Hematopoietic multipotent progenitor cell treated with erythropoietin and hydrocortisone succinate and interleukin-3 and kit ligand, for 17 days (in vitro differentiated cells): ENCODE results near the gene FRMD5.
A peak's percentile ranks its signal among the peaks of the same experiment; 100 is the strongest.

Experiments used
- DNase-seq: peaks from one replicate; pipeline ENCODE4 v3.0.0-alpha.2; 2015; ENCODE audit warnings: low spot score

Gene FRMD5

DNA sequence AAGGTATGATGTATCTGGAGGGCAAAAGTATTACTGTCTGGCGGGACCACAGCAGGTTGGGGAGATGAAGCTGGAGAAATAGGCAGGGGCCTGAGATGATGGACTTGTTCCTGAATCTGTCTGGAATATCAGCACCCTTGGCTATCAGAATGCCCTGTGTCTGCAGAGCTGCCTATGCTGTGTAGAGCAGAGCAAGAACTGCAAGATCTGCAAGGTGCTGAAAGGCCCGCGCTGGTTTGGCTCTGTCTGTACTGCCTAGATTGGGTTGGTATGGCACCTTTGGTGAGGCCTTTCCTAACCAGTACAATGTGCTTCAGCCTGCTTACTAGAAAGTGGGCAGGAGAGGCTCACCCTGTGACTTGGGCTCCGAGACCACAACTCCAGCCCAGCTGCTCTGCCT is 271.5 kb downstream of the FRMD5 start:
- DNase-seq, result no peak

DNA sequence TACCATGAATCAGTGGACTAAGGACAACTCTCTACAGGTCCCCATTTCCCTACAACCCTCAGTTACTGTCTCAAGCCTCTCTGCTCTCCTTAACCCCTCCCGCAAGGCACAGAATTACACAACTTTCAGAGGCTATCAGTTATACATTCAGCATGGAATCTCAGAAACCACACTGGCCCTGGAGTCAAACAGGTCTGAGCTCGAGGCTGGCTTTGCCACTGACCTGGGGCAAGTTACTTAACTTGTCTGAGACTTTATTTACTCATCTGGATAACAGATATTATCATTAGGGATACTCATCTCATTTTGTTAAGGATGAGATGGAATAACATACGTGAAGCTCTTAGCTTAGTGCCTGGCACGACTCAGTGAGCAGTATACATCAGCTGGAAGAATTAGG is 273.1 kb downstream of the FRMD5 start:
- DNase-seq, result no peak

DNA sequence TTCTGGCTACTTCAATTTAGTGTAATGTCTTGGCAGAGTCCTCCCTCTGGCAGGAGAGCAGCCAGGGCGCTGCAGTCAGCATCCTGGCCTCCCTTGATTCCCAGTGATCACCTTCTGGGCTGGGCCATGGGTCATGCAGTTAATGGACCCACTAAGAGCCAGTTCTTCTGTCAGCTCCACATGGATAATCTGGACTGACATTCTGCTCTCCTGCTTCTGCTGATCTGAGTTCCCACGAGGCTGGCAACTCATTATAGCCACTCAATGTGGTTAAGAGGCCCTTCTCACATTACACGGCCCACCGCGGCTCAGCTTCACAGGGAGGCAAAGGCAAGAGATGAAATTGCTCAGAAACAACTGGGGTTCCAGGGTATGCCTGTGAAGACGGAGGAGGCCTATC is 274.3 kb downstream of the FRMD5 start:
- DNase-seq, result no peak

DNA sequence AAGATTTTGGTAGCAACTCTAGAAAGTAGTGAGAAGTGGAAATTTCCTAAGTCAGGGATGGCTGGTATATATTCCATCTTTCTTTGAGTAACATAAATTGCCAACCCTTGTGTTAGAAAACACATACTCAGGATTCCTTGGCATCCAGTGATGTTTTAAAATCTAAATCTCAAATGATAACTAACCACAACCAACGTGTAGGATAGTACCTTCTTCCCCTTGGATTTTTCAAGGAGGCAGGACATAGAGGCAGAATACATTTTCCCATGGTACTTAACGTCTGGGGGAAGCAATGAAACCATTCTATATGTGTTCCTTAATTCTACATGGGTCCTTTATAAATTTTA is 274.8 kb downstream of the FRMD5 start:
- no peak for DNase-seq

DNA sequence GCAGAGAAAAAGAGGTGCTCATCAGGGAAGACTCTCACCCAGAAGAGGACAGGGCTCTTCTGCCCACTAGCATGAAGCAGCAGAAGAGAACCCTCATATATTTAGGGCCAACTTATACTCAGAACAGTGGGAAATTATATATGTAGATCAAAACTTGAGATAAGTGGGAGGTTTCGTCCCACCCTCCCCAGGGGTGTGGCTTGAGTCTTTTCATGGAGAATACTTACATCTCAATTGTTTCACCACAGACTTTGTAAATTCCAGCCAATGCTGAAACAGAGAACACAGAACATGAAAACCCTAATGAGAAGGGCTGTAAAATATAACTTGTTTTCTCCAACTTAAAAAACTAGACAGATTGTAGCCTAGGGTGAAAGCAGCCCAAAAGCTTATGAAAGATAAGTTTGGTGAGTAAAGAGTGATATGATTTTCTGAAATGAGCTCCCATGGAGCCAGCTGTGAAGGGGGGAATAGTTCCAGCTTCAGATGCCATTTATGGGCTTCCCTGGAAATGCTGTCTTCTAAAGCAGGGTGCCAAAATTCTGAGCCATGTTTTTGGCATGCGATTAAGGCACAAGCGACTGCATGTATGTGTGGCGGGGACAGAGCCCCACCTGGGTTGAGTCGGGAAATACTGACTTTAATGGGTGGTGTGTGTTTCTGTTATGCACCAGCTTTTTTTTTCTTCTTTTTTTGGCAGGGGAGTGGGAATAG is 275.4 kb downstream of the FRMD5 start:
- DNase-seq, result no peak

DNA sequence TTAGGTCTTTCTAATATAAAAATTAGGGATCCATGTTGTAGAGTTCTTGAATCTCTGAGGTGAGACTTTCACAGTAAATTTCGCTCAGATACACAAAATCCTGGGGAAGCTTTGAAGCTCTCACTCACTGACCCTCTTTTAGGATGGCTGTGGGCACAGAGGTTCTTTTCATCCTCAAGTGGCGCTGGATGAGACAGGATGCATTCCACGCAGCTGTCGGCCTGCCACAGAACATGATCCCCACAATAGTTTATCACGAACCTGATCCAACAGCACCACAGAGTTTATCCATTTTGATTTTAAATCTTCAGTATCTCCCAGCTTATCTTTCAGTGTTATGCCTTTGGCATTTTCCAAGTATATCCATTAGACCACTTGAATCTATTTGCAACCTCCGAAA is 276.4 kb downstream of the FRMD5 start:
- DNase-seq, result no peak

DNA sequence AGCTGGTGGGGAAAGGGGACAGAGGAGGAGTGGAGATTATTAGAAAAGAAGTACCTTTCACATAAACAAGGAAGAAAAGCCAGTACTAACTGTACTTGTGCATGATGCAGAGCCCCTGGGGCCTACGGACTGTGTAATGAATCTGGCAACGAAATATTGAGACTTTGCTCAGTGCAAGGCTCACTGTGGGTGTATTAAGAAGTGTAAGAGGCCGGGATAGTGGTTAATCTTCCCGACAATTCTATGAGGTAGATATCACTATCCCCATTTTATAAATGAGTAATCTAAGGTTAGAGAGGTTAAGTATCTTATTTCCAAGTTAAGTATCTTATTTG is 278.8 kb downstream of the FRMD5 start:
- no peak for DNase-seq

DNA sequence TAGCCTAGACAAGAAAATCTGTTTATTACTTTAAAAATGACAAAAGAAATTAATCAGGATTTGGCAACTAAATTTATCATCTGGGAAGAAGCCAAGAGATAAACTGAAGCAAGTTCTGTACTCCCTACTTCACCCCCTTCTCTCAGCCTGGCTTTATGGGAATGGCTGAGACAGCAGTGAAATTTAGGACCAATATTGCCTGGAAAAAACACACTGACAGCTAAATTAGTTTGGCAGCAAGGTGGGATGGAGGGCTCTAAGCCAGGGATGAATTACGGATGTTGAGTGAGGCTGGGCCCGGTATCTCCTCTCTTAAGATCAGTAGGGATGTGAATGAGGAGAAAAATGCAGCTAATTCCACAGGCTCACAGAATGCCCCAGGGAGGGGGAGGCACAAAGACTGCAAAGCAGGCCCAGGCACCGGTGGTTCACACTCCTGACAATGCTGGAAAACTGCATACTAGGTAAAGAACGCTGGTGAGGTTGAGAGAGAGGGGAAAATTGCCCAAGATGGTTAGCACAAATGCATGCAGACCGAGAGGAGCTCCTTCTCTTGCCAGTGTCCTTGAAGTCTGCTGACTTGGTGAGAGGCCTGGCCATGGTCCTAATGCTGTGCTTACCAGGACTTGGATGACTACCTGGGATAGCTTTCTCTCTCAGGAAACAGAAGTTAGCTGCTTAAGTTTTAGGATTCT is 279.3 kb downstream of the FRMD5 start:
- DNase-seq, result no peak

DNA sequence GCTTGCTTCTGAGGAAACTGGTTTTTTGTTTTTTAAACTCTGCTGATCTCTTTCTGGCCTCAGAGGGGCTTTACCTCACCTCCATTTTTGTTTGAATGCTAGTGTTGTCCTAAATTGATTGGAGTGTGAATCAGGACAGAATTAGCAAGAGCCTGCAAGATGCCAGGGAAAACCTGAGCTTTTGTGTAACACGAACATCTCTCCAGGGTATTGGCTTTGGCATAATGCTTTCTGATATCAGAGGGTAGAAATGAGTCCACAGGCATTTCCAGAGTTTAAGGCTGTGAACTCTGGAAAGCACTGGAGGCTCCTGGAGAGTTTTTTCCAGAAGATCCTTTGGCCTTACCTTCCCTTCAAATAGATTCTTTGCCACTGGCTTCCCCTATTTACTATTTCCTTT is 281.1 kb downstream of the FRMD5 start:
- DNase-seq, result no peak

DNA sequence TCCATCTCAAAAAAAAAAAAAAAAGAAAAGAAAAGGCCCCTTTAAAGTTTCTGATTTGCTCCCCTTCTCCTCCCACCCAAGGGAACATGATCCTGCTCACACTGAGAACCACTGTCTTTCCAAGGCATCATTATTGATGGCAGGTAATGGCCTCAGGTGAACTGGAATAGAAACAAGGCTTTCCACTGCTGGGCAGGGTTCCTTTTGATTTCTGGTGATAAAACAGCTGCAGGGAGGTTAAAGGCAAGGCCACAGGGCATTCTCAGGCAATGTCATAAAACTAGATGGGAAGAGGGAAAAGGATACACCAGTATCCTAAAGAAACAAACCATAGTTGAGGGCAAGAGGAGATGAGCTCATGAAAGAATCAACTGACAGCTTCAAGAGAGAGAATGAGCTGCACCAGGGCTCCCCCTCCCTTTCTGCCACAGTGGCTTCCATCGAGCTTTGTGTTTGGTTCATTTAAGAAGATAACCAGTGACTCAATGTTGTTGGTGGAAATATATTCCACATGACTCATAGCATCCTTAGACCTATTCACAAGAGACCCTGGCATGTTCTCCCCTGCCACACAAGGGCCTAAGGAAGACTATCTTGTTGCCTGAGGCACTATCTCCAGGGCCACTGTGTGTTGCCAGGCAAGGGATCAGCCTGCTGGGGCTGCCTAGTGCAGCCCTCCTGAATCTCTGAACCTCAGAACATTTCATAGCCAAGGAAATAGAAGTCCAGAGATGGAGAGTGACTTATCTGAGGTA is 281.9 kb downstream of the FRMD5 start:
- DNase-seq, result no peak

DNA sequence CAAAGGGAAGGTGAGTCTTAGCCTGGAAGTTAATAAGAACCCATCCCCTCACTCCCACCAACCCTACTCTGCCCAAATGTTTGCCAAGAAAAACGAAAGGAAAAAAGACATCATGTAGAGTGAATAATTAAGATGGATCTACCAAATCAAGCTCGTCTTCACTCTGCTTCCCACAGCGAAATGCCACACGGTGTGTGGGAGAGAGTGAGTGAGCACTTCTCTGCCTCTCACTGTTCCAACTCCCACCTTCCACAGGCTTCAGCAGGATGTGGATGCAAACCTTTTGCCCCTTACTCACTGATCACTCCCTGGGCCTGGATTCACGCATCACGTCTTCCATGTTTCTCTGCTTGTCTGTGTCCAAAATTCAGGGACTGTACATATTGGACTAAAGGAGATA is 282.9 kb downstream of the FRMD5 start:
- no peak for DNase-seq

DNA sequence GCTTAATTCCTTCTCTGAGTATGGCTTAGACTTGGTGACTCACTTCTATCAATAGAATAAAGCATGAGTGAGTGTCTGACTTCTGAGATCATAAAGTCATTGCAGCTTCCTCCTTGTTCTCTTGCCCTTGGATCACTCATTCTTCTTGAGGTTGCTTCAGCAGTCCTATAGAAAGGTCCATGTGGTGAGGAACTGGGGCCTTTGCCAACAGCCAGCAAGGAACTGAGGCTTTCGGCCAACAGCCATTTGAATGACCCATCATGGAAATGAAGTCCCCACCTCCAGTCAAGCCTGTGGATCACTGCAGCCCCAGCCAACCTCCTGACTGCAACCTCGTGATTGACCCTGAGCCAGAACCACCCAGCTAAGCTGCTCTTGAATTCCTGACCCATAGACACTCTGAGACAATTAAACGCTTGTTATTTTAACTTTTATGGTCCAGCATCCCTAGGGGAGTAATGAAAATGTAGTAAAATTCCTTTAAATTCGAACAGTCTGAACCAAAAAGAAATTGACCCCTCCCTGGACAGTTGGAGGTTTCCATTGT is 283.8 kb downstream of the FRMD5 start:
- no peak for DNase-seq

DNA sequence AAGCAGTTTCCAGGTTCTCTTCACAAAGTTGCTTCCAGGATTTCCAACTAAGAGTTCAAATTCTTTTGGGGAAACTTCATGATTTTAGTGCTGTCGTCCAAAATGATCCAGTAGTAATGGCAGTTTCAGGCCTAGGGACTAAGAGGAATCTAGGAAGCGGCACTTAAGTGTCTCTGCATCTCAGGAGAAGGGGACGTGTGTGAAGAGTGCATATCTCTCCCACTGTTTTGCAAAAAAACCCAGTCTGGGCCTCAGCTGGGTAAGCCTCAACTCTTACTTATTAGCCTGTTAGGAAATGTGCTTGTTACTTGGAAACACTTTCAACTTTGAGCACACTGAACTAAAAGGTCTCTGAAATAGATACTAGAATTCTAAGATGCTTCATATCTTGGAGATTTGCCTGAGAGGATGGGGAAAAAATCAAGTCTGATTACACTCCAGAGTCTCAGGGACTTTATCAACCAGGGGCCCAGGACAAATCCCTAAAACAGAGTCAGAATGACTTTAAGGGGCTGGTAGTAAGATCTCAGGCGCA is 286.5 kb downstream of the FRMD5 start:
- DNase-seq, result no peak

DNA sequence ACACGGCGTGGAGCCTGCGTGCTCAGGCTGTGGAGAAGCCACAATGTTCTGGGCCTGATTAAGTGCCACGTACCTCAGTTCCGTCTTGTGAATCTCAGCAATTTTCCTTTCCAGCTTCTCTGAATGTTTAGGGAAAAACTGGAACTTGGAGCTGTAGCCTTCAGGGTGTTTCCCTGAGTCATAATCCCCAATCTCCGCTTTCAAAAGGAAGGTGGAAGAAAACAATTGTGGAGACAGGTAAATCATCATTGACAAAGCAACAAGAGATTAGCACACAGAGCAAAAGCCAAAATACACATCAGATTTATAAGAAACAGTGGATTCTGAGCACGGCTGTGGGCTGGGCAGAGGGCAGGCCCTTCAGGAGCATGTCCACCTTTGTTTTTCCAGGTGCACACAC is 289.3 kb downstream of the FRMD5 start:
- DNase-seq, result no peak

DNA sequence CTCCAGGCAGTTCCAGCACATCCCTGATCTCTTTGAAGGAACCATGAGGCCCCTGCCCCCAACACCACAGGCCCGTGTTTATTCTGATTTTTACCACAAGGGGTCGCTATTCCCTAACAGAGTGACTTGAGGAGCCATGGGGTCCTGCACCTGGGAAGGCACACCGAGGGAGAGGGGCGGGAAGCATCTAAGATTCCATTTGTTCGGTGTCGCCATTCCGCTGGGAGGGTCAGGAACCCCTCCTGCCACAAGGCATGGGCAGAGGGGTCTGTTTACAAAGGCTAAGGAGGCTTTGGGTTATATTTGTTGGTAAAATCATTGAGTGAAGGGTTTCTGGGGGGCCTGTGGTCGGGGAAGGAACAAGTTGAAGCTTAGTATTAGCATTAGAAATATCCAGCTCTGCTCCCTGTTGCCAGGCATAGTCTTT is 291.2 kb downstream of the FRMD5 start:
- DNase-seq, result peak; percentile 62

DNA sequence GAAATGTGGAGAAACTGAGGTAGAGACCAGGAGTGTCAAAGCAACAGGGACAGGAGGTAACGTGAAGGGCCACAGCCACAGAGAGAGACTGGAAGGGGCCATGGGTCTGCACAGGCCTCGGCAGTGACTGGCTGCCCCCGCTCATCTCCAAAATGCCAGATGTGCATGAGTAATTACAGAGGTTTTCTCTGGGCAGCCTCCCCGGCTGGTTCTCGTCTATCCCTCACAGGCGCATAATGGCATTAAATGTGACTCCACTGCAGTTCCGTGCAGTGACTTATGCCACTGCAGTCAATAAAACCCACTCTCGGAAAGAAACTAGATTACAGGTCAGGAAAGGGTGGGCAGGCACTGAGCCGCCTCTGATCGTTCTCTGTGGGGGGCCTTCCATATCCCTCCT is 293.6 kb downstream of the FRMD5 start:
- no peak for DNase-seq

DNA sequence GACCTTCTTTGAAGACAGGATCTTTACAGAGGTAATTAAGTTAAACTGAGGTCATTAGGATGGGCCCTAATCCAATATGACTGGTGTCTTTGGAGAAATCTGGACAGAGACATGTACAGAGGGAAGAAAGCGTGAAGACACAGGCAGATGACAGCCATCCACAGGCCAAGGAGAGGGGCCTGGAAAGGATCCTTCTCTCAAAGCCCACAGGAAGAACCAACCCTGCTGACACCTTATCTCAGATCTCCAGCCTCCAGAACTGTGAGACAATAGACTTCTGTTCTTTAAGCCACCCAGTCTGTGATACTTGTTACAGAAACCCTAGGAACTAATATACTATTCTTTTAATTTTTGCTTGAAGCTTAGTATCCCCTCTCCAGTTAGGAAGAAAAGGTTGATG is 294.1 kb downstream of the FRMD5 start:
- no peak for DNase-seq

DNA sequence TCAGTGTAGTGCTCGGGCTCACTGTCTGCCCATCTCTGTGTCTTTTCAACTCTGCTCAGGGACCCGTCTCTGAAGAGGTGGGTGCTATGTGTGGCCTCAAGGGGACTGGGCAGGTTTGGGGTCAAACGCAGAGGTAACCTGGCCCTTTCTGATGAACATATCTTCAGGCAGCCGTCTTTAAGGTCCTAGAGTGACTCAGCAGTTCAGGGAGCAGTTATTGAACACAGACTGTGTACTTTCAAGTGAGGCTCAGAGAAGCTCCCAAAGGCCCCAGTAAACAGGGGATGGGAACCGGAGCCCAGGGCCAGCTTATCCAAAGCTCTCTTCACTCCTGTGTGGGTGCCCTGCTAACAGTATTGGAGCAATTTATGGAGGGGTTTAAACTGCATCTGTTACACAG is 295.1 kb downstream of the FRMD5 start:
- peak; percentile 37 for DNase-seq

DNA sequence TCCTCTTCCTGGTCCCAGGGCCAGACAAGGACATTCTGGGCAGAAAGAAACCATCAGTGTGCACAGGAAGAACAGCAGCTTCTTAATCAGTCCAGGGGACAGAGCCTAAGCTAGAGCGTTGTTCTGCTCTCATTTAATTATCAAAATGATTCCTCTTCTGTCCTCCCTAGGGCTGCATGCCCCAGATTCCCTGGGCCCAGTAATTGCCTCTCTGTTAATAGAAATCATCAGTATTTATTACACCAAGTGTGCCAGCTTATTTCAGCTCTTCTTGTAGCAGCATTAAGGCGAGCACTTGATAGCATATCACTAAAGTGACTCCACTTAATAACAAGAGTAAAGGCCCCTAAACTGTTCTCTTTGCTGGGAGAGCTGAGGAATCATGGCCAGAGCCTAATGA is 296.2 kb downstream of the FRMD5 start:
- DNase-seq, result no peak

DNA sequence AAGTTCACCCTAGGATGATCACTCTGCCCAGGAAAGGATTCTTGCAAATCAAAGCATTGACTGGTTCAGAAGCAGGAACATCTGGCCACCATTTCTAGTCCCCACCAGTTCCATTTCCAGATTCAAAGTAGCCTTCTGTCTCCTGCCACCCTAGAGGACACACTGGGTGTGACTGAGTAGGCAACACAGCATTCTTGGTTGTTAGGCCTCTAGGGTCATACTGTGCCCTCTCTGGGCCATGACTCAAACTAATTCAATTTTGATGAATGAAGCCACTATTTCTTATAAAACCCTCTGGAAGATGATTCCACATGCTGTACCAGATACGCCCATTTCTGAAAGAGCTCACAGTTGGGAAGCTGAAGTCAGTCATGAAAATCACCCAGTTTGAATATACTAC is 298.5 kb downstream of the FRMD5 start:
- DNase-seq, result no peak

DNA sequence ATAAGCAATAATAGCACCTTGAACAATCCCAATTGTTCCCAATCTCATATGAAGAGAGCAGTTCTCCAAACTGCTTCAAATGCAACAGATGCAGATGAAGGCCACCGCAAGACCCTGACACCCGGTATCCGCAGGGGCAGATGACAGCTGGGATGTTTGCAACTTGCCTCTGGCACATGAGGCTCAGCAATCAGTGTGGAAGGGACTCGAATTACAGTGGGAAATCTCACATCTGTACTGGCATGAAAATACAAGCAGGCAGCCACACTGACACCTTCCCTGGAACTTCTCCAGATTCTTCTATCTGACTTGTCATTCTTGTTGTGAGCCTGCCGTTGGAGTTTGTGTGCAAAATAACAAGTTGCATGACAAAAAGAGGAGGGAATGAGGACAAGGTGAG is 299.5 kb downstream of the FRMD5 start:
- no peak for DNase-seq

DNA sequence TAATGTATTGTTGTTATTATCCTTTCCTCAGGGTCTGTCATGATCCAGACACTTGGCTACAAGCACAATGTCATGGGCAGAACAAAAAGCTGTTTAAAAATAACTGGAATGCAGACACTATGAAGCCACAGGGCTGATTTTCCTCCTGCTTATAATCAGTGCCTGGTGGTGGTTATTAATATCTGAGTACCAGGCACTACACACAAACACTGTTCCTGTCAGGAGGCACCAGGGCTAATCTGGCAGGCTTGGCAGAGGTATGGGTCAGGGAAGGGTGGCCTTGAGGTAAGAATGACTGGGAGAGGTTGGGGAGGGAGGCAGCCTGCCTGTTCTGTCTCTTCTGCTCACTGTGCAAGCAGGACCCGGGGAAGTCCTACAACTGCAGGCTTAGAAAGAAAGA is 301.1 kb downstream of the FRMD5 start:
- no peak for DNase-seq

DNA sequence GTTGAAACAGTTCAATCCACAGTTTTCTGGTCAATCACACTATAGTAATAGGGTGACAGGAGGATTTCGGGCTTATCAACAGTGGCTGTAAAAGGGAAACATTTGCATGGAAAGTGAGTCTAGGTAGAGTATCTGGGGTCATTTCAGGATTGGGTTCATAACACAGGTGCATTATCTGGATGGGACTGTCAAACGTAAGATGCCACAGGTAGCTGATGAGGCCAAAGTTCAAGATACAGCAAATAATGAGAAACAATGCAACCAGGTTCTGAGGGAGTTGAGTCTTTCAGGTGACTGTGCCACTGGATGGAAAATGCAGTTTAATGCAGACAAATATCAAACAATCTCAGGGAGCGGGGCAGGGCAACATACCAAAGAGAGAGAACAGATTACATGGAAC is 306.0 kb downstream of the FRMD5 start:
- no peak for DNase-seq
